Left lung (tissue), 10 donors: ENCODE data around the gene AATF. TPM values are rescaled to one million over a fixed set of nuclear protein-coding genes. Genes with fewer than 3 reads are reported as not detected.

Experiments used
- ATAC-seq: fragments of 200-7000 bp; cut with Tn5 transposase; one replicate; pipeline ENCODE4 v1.9.1; 2020; ENCODE audit warnings: moderate library complexity
- DNase-seq, 4 donors: peaks; one replicate each; pipeline ENCODE4 v3.0.0-alpha.2; 2013 to 2020
- H3K27ac ChIP-seq, 2 donors: fragments of 200-600 bp; sonication (generic) in 1 of 2; one replicate each; pipeline versions ENCODE4 v1.5.0 to v1.8.0; 2020 to 2021
- H3K27me3 ChIP-seq, 2 donors: fragments of 200-600 bp; sonication (generic) in 1 of 2; one replicate each; pipeline versions ENCODE4 v1.5.0 to v1.8.0; 2020 to 2021
- H3K36me3 ChIP-seq, 2 donors: fragments of 200-600 bp; sonication (generic) in 1 of 2; one replicate each; pipeline versions ENCODE4 v1.5.0 to v1.8.0; 2020 to 2021
- H3K4me1 ChIP-seq, 2 donors: fragments of 200-600 bp; one replicate each; pipeline ENCODE4 v1.8.0; 2021
- H3K4me3 ChIP-seq, 2 donors: fragments of 200-600 bp; sonication (generic) in 1 of 2; one replicate each; pipeline versions ENCODE4 v1.5.0 to v1.8.0; 2020 to 2021; ENCODE audit warnings: mild to moderate bottlenecking in 1 of 2
- H3K9me3 ChIP-seq, 2 donors: fragments of 200-600 bp; sonication (generic) in 1 of 2; one replicate each; pipeline versions ENCODE4 v1.5.0 to v1.8.0; 2020 to 2021
- CTCF ChIP-seq, 2 donors: fragments of 200-600 bp; sonication (generic) in 1 of 2; IDR thresholded peaks; one replicate each; pipeline versions ENCODE4 v1.5.0 to v1.8.0; 2021; ENCODE audit warnings: antibody characterized with exemption in 2 of 2
- intact Hi-C, 2 donors: fragments of 100-400 bp; cut with DNase I; formaldehyde crosslinking; loops; one replicate each; pipeline versions ENCODE4 v1.11.2 to v1.14.2; 2022
- polyA plus RNA-seq, 6 donors: library from polyadenylated mRNA; unstranded; fragments of 120-200 nt; gene quantifications; one replicate each; pipeline ENCODE4 v1.2.1, GENCODE V29; 2013; ENCODE audit not compliant: insufficient read length in 6 of 6
- total RNA-seq, 2 donors: library from RNA; stranded (reverse); fragmentation: NEBNext Ultra II Directional; extraction: Animal tissue kit (Norgen Biotek cat#: 25700); gene quantifications; one replicate each; pipeline ENCODE4 v1.2.1, GENCODE V29; 2021
- donor health status: DM: no; HTN: yes; CAD: no.
- donor health status: DM: no; HTN: no; CAD: no.

The AATF gene
- total and polyA plus RNA-seq, 8 donors: 31.6 to 42.4 (median 37.8) TPM

GRCh38 chr17:36937959-36938565 is 10.7 kb upstream of the AATF start:
- H3K9me3 ChIP-seq: no peaks in the 10 kb centered on the region
- intact Hi-C loops: no loop called here
- H3K27me3 ChIP-seq: peaks cover 100% of the 10 kb centered on the region in 2 donors
- H3K27ac ChIP-seq: no peak overlapping the region
- ATAC-seq: peak; percentile 29
- H3K4me3 ChIP-seq: no peak overlapping the region
- TF ChIP-seq CTCF (IDR thresholded peaks at IDR 0.05): no peak
- peaks cover 10 to 72% of the 10 kb centered on the region in 2 donors for H3K4me1 ChIP-seq
- DNase-seq: no peak
- H3K36me3 ChIP-seq: no peaks in the 10 kb centered on the region

GRCh38 chr17:36938566-36939051 is 10.1 kb upstream of the AATF start:
- peaks cover 10 to 70% of the 10 kb centered on the region in 2 donors for H3K4me1 ChIP-seq
- no peak for ATAC-seq
- H3K9me3 ChIP-seq: no peaks in the 10 kb centered on the region

GRCh38 chr17:36939052-36939801 is 9.5 kb upstream of the AATF start:
- Histone ChIP-seq H3K27me3 (peaks cover 100% of the 10 kb centered on the region in 2 donors), H3K9me3 (no peaks in the 10 kb centered on the region), H3K27ac (no peak overlapping the region), H3K4me3 (no peak overlapping the region), H3K4me1 (peaks cover 10 to 66% of the 10 kb centered on the region in 2 donors), H3K36me3 (no peaks in the 10 kb centered on the region)
- intact Hi-C loops: no loop called here
- DNase-seq: no peak
- no peak for TF ChIP-seq CTCF (IDR thresholded peaks at IDR 0.05)
- ATAC-seq: no peak

More at GRCh38 chr17:36938566-36939051, 10.1 kb upstream of the AATF start:
- H3K4me3 ChIP-seq: no peak overlapping the region
- intact Hi-C loops: no loop called here
- no peak overlapping the region for H3K27ac ChIP-seq
- TF ChIP-seq CTCF (IDR thresholded peaks at IDR 0.05): no peak
- no peaks in the 10 kb centered on the region for H3K36me3 ChIP-seq
- no peak for DNase-seq
- H3K27me3 ChIP-seq: peaks cover 100% of the 10 kb centered on the region in 2 donors

GRCh38 chr17:36939802-36940312 is 8.9 kb upstream of the AATF start:
- H3K27ac ChIP-seq: no peak overlapping the region
- DNase-seq: no peak
- ATAC-seq: no peak
- intact Hi-C loops: no loop called here
- H3K4me1 ChIP-seq: peaks cover 8 to 59% of the 10 kb centered on the region in 2 donors
- H3K9me3 ChIP-seq: no peaks in the 10 kb centered on the region
- no peak overlapping the region for H3K4me3 ChIP-seq
- peaks cover 100% of the 10 kb centered on the region in 2 donors for H3K27me3 ChIP-seq
- no peak for TF ChIP-seq CTCF (IDR thresholded peaks at IDR 0.05)
- no peaks in the 10 kb centered on the region for H3K36me3 ChIP-seq
